Kidney capillary endothelial cell (primary cell): ENCODE results near the gene COL26A1.
"Not testable (repeated sequence)": the region's sequence is repeated elsewhere in the genome, so short reads cannot be mapped to it uniquely, and the experiment has no call there.

Experiments used
- DNase-seq: peaks from one replicate; pipeline ENCODE4 v3.0.0-alpha.2; 2018; ENCODE audit warnings: low spot score

COL26A1 gene

DNA sequence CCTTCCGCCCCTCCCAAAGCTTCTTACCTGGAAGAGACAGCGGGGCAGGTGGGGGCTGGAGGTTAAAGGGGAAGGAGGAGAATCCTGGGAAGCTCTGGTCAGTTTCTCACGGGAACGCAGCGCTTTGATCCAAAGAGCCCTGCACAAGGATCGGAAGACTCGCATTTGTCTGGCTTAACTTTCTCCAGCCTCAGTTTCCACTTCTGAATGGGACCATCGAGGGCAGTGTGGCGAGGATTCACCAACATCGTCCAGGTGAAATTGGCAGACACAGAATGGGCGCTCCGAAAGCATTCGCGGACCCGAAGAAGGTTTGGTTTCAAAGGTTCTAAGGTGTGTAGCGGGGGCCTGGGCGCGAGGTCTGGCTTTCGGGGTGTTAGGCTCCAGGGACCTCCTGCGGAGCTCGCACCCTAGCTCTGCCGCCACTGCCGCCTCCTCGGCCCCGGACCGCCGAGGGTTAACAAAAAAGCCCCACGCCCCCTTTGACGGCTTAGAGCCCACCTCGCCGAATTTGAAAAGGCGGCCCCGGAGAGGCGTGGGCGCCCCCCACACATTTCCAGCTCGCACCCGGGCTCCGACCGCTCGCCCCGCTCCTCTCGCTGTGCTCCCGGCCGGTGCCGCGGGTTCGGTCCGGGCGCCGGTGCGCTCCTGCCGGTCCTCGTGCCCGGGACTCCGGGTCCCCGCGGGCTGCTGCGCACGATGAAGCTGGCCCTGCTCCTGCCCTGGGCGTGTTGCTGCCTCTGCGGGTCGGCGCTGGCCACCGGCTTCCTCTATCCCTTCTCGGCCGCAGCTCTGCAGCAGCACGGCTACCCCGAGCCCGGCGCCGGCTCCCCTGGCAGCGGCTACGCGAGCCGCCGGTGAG, at the start of gene COL26A1:
Gene COL26A1 (plus strand): TSS at position 542 of the 862 bp plus-strand sequence. CDS start 158 bp downstream, at position 700.
- no peak for DNase-seq

DNA sequence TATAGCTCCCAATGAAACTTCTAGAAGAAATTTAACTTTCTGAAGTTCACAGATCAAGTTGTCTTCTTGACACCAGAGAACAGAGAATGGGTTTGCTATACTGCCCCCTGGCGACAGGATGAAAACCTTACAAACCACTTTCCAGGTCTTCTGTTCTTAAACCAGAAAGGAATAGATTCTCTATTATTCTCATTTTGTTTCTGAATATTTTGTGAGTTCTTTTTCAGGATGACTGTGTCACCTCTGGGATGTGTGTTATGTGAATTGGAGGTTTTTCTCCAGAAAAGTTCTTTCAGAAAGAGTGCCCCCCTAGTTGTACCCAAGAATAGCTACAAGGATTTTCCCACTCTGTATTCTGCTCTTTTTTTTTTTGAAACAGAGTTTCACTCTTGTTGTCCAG, 47.3 kb upstream of the COL26A1 start:
- DNase-seq: peak; percentile 26

DNA sequence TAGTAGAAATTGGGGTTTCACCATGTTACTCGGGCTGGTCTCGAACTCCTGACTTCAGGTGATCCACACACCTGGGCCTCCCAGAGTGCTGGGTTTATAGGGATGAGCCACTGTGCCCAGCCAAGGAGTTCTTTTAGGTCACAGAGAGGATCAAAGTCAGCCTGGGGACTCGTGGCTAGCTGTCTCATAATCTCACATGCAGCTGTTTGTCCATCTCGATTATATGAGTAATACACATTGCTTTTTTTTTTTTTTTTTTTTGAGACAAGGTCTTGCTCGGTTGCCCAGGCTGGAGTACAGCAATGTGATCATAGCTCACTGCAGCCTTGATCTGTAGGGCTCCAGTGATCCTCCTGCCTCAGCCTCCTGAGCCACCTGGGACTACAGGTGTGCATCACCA, 43.3 kb upstream of the COL26A1 start:
- DNase-seq: no peak

DNA sequence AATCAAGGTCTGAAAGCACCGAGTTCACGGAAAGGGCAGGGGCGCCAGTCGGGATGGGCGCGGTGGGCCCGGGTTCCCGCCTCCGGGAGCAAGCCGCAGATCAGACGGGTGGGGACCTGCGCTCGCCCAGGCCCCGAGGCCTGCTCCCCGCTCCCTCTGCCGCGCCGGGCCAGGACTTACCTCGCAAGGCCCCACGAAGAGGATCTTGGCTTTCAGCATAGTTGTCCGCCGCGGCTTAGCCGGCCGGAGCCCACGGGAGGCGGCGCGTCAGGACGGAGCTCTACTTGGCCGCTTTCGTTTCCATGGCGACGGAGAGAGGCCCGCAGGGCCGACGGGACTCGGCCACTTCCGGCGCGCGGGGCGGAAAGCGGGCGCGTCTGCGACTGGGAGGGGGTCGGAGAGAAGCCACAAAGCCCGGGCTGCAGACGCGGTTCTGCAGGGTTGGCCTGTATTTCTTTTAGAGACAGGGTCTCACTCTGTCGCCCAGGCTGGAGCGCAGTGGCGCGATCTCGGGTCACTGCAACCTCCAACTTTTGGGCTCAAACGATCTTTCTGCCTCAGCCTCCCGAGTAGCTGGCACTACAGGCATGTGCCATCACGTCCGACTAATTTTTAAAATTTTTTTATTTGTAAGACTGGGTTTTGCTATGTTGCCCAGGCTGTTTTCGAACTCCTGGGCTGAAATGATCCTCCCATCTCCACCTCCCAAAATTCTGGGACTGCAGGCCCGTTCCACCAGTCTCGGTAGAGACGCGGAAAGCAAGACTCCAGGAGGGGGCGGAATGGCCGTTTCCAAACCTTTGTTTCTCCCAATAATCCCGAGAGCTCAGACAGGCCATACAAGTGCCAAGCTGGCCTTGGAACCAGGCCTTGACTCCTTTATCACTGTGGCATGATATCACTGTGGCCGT, 40.9 kb upstream of the COL26A1 start, which contains the start of gene IFT22:
Gene IFT22 (minus strand): TSS at position 322 of the 911 bp plus-strand sequence. CDS start 103 bp downstream, at position 219.
- DNase-seq: peak; percentile 85

DNA sequence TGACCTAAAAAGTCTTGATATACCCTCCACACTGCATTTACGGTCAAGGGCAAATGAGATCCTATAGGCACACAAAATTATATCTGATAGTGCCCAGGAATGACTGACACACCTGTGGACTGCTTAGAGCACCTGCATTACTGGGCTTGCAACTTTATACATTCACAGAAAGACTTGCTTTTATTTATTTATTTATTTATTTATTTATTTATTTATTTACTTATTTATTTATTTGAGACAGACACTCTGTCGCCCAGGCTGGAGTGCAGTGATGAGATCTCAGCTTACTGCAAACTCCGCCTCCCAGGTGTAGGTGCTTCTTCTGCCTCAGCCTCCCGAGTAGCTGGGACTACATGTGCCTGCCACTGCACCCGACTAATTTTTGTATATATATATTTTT, 34.5 kb upstream of the COL26A1 start:
- no peak for DNase-seq

DNA sequence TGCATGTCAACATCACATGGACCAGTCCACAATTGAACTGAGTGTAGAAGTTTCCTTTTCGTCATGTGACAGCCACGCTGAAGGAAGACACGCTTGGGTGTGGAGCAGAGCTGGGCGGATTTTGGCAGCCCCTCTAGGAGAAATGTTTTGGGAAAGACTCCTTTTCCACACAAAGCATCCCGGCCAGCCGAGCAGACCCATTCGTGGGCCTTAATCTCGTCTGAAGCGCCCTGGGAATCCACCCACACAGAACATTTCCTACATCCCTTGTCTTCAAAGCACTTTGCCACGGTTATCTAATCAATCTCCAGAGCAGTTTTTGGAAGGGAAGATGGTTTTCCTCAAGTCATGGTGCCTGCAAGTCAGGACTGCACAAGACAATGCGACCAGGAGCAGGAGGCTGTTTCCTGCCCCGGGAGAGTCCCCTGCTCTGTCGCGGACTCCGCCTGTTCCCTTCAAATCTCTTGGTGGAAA, 32.6 kb upstream of the COL26A1 start:
- DNase-seq: no peak

DNA sequence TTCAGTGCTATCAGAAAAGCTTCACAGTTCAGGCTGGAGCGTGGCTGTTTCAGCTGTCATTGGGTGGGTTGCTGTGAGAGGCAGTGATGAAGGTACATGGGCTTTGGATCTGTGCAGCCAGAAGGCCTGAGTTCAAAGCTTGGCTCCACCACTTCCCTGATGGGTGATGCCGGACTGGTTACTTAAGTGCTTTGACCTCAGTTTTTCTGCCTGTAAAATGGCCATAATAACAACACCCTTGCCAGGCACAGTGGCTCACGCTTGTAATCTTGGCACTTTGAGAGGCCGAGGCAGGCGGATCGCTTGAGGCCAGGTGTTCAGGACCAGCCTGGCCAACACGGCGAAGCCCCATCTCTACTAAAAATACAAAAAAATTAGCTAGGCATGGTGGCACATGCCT, 30.6 kb upstream of the COL26A1 start:
- no peak for DNase-seq

DNA sequence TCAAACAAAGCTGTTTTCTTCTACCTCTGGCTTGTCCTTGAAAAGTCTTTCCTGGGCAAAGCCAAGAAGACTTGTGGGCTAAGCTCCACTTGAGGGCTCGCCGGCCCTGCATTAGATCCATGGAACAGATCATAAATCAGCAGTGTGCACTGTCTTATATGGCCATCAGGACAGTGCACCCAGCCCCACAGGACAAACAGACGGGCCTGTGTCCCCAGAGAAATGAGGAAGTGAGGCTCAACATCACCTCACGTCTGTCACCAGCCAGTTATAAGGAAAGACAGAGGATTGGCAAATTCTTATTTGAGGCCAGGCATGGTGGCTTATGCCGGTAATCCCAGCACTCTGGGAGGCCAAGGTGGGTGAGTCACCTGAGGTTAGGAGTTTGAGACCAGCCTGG, 28.8 kb upstream of the COL26A1 start:
- DNase-seq: no peak

DNA sequence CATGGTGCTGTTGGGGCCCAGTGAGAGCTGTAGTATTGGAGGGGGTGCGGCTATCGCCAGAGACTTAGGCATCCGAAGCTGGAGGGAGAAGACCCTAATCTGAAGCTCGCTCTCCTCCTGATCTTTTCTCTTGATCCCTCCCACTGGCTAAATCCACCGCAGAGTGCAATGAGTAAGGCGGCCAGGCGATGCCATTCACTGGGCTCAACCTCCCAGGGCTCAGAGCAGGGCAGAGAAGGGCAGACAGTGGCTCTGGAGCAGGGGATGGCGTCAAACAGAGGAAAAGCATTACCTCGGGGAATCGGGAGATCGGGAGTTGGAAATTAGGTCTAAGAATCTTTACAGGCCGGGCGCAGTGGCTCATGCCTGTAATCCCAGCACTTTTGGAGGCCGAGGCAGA, 22.3 kb upstream of the COL26A1 start:
- no peak for DNase-seq

DNA sequence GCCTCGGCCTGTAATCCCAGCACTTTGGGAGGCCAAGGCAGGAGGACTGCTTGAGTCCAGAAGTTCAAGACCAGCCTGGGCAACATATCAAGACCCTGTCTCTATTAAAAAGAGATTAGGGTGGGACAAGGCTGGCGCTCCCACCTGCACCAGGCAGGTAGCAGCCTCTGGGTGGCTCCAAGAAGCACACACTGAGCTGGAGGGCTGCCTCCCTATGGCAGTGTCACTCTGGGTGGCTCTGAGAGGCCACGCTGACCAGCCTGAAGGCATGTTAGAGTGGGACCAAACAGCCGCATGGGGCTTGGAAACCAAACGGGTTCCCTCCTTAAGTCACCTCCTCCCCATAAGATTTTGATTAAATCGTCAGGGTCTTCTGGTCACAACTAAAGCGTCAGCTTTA, 19.8 kb upstream of the COL26A1 start:
- no peak for DNase-seq

DNA sequence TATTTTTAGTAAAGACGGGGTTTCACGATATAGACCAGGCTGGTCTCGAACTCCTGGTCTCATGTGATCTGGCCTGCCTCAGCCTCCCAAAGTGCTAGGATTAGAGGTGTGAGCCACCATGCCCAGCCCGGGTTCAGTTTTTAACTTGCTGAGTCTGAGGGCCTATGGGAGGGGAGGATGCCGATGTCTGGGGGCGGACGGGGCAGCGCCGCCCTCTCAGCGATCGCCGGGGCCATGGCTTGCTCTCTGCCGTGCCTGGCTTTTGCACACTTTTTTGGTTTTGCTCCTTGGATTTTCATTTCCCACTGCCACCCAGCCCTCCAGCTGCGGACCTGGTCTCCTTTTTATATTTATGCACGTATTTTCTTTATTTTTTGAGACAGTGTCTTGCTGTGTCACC, 15.2 kb upstream of the COL26A1 start:
- DNase-seq: no peak

DNA sequence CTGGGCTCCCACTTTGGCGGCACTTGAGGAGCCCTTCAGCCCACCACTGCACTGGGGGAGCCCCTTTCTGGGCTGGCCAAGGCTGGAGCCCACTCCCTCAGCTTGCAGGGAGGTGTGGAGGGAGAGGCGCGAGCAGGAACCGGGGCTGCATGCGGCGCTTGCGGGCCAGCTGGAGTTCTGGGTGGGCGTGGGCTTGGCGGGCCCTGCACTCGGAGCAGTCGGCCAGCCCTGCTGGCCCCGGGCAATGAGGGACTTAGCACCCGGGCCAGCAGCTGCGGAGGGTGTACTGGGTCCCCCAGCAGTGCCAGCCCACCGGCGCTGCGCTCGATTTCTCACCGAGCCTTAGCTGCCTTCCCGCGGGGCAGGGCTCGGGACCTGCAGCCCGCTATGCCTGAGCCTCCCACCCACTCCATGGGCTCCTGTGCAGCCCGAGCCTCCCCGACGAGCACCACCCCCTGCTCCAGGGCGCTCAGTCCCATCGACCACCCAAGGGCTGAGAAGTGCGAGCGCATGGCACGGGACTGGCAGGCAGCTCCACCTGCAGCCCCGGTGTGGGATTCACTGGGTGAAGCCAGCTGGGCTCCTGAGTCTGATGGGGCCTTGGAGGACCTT, 14.1 kb upstream of the COL26A1 start:
- not testable (repeated sequence) for DNase-seq

DNA sequence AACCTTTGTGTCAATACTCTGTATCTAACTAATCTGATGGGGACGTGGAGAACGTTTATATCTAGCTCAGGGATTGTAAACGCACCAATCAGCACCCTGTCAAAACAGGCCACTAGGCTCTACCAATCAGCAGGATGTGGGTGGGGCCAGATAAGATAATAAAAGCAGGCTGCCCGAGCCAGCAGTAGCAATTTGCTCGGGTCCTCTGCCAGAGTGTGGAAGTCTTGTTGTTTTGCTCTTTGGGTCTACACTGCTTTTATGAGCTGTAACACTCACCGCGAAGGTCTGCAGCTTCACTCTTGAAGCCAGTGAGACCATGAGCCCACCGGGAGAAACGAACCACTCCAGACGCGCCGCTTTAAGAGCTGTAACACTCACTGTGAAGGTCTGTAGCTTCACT, 13.4 kb upstream of the COL26A1 start:
- DNase-seq: not testable (repeated sequence)

DNA sequence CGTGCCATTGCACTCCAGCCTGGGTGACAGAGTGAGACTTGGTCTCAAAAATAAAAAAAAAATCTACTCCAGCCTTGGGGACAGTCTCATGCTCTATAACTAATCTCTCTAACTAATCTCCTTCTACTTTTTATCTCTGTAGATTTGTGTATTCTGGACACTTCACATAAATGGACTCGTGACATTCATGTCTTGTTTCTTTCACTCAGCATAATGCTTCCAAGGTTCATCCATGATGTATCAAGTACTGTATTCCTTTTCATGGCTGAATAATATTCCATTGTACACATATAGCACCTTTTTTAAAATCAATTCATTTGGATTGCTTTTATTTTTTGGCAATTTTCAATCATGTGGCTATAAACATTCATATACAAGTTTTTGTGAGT, 9.8 kb upstream of the COL26A1 start:
- no peak for DNase-seq

DNA sequence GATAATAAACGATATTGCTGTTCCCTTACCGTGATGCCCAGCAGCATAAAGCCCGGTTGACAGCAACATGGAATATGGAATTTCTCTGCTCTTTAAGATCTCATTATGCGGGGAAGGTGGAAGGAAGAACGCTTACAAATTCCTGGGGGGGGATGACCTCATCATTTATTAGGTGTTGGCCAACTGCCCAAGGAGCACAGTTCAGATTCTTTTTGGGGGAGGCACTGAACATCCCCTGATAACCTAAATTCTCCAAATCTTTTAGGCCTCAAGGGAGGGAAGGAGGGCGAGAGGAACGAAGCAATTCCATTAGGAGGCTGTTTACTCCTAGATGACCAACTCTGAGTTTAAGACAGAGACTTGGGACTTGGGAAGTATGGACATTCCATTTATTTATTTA, 5.2 kb upstream of the COL26A1 start:
- no peak for DNase-seq

DNA sequence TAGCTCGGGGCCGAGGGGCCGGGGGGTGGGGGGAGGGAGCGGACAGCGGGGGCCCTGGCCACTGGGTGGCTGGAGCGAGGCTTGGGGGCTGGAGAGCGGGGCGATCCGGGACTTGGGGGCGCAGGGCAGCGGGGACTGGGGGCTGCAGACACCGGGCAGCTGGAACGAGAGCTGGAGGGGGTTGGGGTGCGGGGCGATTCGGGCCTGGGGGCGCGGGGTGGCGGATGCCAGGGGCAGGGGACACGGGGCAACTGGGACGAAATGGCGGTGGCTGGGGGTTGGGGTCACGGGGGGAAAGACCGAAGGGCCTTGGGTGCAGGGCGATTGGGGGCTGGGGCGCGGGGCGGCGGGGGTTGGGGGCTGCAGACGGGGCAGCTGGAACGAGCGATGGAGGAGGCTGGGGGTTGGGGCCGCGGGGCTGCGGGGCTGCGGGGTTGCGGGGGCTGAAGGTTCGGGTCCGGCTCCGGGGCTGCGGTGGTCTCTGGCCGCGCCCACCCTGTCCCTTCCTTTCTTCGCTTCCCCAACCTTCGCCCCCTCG, 590 bp downstream of the COL26A1 start:
- no peak for DNase-seq

DNA sequence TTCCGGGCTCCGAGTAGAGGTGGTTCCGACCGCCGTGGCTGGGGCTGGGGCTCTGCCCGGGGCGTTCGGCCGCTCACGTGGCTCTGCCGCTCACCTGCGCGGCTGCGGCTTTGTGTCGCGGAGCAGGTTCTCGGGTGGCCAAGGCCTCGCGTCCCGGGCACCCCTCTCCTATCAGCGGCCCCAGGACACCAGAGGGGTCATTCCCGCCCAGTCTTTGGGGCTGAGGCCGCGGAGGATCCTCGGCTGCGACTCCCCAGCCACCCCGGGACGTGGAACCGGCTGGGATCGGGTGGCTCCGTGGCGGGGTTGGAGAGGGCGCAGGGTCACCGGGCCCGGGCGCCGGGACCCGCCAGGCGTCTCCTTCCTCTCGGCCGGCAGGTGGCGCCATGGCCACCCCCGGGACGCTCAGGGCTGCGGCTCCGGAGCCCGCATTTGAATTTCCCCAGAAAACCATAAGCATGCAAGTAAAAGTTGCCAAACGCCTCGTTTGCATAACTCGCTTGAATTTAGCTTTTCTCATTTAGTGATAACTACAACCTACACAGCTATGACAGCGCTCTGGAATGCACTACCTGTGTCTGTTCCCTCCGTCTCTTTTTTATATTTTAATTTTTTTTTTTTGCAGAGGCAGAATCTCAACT, 1.2 kb downstream of the COL26A1 start:
- DNase-seq: peak; percentile 59

DNA sequence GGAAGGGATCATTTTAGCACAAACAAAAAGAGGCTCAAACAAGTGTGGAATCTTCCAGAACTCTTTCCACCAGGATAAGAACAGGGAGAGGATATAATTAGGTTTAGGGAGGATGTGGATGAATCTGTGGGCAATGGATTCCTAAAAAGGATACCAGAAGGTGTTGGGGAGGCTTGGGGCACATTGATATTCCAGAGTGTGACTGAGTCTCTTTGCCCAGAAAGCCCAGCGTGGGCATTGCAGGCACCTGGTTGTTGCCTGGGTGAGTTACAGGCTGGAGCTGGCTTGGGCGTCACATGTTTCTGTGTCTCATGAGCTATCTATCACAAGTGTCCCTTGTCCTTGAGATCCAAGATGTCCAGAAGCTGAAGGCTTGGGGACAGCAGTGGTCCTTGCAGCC, 3.3 kb downstream of the COL26A1 start:
- no peak for DNase-seq

DNA sequence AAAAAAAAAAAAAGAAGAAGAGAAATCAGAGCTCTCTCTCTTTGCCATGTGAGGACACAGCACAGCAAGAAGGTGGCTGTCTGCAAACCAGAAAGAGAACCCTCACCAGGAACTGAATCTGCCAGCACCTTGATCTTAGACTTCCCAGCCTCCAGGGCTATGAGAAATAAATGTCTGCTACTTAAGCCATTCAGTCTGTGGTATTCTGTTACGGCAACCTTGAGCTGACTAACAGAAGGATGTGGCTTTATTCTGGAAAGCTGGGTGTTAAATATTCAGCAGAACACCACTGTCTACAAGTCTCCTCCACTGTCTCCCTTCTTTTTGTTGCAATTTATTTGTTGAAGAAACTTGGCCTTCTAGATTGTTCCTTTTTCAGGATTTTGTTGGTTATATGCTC, 5.0 kb downstream of the COL26A1 start:
- no peak for DNase-seq

DNA sequence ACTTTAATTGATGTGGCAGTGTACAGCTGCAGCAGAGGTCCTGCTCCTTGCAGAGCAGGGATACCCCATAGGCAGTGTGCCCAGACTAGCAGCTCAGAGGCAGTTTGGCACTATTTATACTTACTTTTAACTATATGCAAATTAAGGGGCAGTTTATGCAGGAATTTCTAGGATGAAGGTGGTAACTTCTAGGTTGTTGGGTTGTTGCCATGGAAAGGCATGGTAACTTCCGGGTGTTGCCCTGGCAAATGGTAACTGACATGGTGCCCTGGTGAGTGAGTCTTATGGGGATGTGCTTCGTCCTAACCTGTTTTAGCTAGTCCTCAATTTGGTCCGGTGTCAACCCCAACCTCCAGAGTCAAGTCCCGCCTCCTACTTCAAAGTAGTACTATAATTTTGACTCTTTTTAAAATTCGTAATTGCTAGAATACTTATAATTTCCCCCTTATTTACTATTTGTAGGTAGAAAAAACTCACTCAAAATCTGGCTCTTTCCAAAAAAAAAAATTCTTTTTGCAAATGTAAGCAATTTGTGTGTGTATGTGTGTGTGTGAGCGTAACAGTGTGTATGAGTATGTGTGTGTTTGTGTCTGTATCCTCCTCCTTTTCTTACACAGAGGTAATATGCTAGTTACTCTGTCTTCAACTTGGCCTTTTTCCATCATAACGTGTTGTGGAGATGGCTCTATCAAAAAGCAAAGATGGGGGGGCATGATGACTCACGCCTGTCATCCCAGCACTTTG, 5.9 kb downstream of the COL26A1 start:
- DNase-seq: no peak

DNA sequence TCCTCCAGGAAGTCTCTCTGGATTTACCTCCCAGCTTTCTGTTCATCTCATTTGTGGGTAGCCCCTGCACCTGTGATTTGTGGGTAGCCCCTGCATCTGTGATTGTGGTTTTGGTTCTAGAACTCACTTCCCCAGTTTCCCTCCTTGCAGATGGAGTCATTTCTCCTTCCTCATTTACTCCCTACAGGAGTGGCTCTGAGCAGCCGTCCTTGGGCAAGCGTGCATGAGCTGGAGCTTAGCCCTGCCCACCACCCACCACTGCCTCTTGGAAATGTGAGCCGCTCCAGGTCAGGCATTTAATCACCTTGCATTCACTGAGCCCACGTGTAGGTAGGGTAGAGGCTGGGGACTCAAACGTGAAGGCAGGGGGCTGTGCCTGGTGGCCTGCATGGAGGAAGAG, 8.2 kb downstream of the COL26A1 start:
- no peak for DNase-seq
